ENCODE results near the gene POLR2L. TPM values are rescaled to one million over a fixed set of nuclear protein-coding genes. Genes with fewer than 3 reads are reported as not detected.

POLR2L gene
- total RNA-seq, 1 donor from 2014 or later, result 53.8 TPM

DNA sequence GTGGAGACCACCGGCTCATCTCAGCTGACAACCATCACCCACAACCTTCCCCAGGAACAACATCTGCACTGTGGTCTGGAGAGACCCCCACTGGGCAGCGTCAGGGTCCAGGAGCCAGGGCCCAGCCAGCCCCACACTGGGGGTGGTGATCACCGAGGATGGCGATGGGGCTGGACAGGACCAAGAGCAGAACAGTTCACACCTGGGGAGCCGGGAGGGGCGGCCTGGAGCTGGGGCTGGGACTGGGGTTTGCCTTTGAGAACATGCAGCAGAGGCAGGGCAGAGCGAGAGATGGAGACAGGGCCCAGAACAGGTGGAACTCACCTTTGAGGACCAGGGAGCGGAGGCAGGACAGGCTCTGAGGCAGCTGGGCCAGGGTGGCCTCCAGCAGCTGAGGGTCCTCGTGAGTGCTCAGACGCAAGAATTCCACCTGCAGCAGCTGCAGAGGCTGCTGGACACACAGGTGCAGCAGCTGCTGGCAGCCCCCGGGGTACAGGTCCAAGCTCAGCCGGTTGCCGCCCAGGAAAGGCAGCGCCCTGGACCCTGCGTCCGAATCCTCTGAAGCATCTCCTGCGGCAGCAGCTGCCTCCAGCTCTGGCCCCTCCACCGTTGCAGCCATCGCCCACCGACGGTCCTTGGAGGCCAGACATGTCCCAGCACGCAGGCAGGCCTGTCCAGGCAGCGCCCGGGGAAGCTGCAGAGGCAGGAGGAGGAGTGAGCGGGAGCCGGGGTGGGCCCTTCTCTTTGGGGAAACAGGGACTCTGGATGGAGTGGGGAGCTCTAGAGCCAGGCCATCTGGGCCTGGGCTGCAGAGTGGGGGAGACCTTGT, 38.3 kb downstream of the POLR2L start:
- no peaks in the 10 kb centered on the region for H3K9me3 ChIP-seq
- intact Hi-C loops (cut with DNase I), result no loop called here
- H3K36me3 ChIP-seq, result peaks cover 0 to 13% of the 10 kb centered on the region in 2 donors
- no peaks in the 10 kb centered on the region for H3K27me3 ChIP-seq
- peak overlapping the region; percentile 88 for H3K27ac ChIP-seq
- DNase-seq (ENCODE audit: extremely low spot score in 2 of 2), result no peak
- peak overlapping the region; percentile 49 to 54 for H3K4me3 ChIP-seq
- H3K4me1 ChIP-seq, result peaks cover 27% of the 10 kb centered on the region
- TF ChIP-seq POLR2A (IDR thresholded peaks at IDR 0.05) (no peak), POLR2AphosphoS5 (IDR thresholded peaks at IDR 0.05; ENCODE audit: insufficient read depth in 1 of 2, low read depth in 1 of 2) (no peak)
- TF ChIP-seq, protein P1, sequence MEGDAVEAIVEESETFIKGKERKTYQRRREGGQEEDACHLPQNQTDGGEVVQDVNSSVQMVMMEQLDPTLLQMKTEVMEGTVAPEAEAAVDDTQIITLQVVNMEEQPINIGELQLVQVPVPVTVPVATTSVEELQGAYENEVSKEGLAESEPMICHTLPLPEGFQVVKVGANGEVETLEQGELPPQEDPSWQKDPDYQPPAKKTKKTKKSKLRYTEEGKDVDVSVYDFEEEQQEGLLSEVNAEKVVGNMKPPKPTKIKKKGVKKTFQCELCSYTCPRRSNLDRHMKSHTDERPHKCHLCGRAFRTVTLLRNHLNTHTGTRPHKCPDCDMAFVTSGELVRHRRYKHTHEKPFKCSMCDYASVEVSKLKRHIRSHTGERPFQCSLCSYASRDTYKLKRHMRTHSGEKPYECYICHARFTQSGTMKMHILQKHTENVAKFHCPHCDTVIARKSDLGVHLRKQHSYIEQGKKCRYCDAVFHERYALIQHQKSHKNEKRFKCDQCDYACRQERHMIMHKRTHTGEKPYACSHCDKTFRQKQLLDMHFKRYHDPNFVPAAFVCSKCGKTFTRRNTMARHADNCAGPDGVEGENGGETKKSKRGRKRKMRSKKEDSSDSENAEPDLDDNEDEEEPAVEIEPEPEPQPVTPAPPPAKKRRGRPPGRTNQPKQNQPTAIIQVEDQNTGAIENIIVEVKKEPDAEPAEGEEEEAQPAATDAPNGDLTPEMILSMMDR (IDR thresholded peaks at IDR 0.05), result no peak

DNA sequence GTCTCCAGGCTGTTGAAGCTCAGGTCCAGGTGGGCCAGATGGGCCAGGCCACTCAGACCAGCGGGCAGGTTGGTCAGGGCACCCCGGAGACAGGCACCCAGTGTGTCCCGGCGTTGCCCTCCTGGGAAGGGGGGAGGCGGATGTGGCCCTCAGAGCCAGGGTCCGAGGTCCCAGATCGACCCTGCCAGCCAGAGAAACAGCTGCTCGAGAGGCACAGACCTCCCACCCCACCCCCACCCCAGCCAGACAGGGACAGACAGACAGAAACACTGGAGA, 38.9 kb downstream of the POLR2L start:
- Histone ChIP-seq H3K36me3 (peaks cover 0 to 13% of the 10 kb centered on the region in 2 donors), H3K4me1 (peaks cover 25% of the 10 kb centered on the region), H3K9me3 (no peaks in the 10 kb centered on the region), H3K27ac (no peak overlapping the region), H3K4me3 (no peak overlapping the region), H3K27me3 (no peaks in the 10 kb centered on the region)
- TF ChIP-seq POLR2AphosphoS5 (IDR thresholded peaks at IDR 0.05; ENCODE audit: insufficient read depth in 1 of 2, low read depth in 1 of 2) (no peak), POLR2A (IDR thresholded peaks at IDR 0.05) (no peak)
- TF ChIP-seq, protein P1 (IDR thresholded peaks at IDR 0.05), result no peak
- DNase-seq (ENCODE audit: extremely low spot score in 2 of 2), result no peak
- intact Hi-C loops (cut with DNase I), result no loop called here

DNA sequence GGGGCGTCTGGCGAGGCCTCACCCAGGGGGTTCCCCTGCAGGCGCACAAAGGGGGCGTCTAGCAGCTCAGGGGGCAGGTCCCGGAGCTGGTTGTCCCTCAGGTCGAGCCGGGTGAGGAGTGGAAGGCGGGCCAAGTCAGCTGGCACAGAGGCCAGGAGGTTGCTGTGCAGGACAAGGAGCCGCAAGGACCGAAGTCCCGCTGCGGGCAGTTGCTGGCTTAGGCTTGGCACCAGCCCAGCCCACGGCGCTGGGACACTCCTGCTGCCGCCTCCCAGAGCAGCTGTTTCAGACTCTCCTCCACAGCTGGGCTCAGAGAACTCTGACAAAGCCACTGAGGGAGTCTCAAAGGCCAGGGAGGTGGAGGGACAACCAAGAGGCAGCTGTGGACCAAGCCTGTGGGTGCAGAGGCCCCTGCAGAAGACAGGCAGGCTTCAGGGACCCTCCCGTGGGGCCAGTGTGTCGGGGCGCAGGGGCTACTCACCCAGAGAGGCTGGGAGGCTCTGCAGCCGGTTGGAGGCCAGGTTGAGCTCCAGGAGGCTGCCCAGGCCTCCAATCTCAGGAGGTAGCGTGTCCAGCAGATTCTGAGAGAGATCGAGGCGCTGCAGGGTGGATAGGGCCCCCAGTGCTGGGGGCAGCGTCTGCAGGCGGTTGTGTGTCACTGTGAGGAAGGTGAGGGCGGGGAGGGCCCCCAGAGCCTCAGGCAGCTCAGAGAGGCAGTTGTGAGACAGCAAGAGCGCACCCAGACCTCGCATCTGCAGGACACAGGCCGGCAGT, 39.4 kb downstream of the POLR2L start:
- intact Hi-C loops (cut with DNase I), result no loop called here
- H3K27ac ChIP-seq, result no peak overlapping the region
- H3K36me3 ChIP-seq, result peaks cover 0 to 13% of the 10 kb centered on the region in 2 donors
- no peak overlapping the region for H3K4me3 ChIP-seq
- no peaks in the 10 kb centered on the region for H3K27me3 ChIP-seq
- H3K4me1 ChIP-seq, result peaks cover 23% of the 10 kb centered on the region
- DNase-seq (ENCODE audit: extremely low spot score in 2 of 2), result no peak
- TF ChIP-seq, protein P1 (IDR thresholded peaks at IDR 0.05), result no peak
- TF ChIP-seq POLR2A (IDR thresholded peaks at IDR 0.05), result no peak
- no peak for TF ChIP-seq POLR2AphosphoS5 (IDR thresholded peaks at IDR 0.05; ENCODE audit: insufficient read depth in 1 of 2, low read depth in 1 of 2)
- no peaks in the 10 kb centered on the region for H3K9me3 ChIP-seq

DNA sequence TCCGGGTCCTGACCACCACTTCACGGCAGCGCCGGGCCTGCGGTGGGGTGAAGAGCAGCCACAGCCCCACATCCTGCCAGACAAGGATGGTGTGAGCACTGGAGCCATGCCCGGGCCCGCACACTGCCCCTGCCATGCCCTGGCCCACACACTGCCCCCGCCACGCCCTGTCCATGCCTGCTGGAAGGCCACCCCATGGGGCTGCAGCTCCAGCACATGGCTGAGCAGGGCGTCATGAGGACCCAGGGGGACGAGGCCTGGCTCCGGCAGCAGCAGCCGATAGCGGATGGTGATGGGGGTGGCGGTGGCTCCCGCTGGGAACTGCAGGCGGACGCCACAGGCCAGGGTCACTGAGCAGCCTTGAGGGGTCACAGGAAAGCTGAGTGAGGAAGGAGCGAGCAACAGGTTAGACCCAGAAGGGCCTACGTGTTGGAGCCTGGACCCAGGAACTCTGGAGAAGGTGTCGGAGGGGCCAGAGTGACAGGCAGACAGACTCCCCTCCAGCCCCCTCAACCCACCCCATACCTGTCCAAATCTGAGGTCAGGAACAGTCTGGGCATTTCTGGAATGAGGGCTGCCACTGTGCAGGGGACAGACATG, 40.2 kb downstream of the POLR2L start:
- Histone ChIP-seq H3K27ac (no peak overlapping the region), H3K4me3 (no peak overlapping the region), H3K36me3 (peaks cover 0 to 13% of the 10 kb centered on the region in 2 donors), H3K9me3 (no peaks in the 10 kb centered on the region), H3K27me3 (no peaks in the 10 kb centered on the region), H3K4me1 (peaks cover 25% of the 10 kb centered on the region)
- TF ChIP-seq POLR2A (IDR thresholded peaks at IDR 0.05) (no peak), POLR2AphosphoS5 (IDR thresholded peaks at IDR 0.05; ENCODE audit: insufficient read depth in 1 of 2, low read depth in 1 of 2) (no peak)
- TF ChIP-seq, protein P1 (IDR thresholded peaks at IDR 0.05), result no peak
- DNase-seq (ENCODE audit: extremely low spot score in 2 of 2), result no peak
- intact Hi-C loops (cut with DNase I), result no loop called here
